Caco-2 (cell line): ENCODE data around the gene TEX55. TPM values are rescaled to one million over a fixed set of nuclear protein-coding genes. Genes with fewer than 3 reads are reported as not detected.
"Not testable (repeated sequence)": the region's sequence is repeated elsewhere in the genome, so short reads cannot be mapped to it uniquely, and the experiment has no call there.

Experiments used
- BruUV-seq: library from RNA; stranded (reverse); fragments of 400-500 nt; replicated peaks from 2 replicates; lab custom pipeline; 2021; lab: Mats Ljungman, UMichigan
- CTCF ChIA-PET: fragments of 300-600 bp; sonication (Branson Sonifier 250); formaldehyde crosslinking; loops from one replicate; lab custom pipeline; 2022; ENCODE audit warnings: antibody characterized with exemption; lab: Charles Lee
- POLR2A ChIA-PET: fragments of 300-600 bp; sonication (Branson Sonifier 250); formaldehyde crosslinking; loops from one replicate; lab custom pipeline; 2022; ENCODE audit warnings: antibody characterized with exemption; lab: Charles Lee
- DNase-seq, 2 experiments: peaks; one replicate each; pipeline versions ENCODE4 v3.0.0 to v3.0.0-alpha.2; 2020 to 2022
- H3K27me3 ChIP-seq: replicated peaks from 2 replicates; pipeline ENCODE4 v1.6.0; 2011; ENCODE audit warnings: low read length; ENCODE audit not compliant: control insufficient read depth, insufficient read depth
- H3K36me3 ChIP-seq: 2 replicates; pipeline ENCODE4 v1.5.1; 2011; ENCODE audit warnings: low read length; ENCODE audit not compliant: control insufficient read depth, insufficient read depth
- H3K4me1 ChIP-seq: fragments of 250-450 bp; sonication (Bioruptor Pico); 2 replicates; pipeline ENCODE4 v1.5.1; 2020; ENCODE audit warnings: mild to moderate bottlenecking
- H3K4me3 ChIP-seq: 2 replicates; pipeline ENCODE4 v1.5.1; 2011; ENCODE audit warnings: low read depth, mild to moderate bottlenecking, control low read depth, low read length
- H3K9me3 ChIP-seq: fragments of 250-450 bp; sonication (Bioruptor Pico); 2 replicates; pipeline ENCODE4 v1.5.1; 2020; ENCODE audit warnings: mild to moderate bottlenecking, moderate library complexity
- H3K27ac Mint-ChIP-seq: one replicate; pipeline ENCODE4 v1.8.0; 2022; ENCODE audit warnings: mixed read lengths; ENCODE audit not compliant: unreplicated experiment
- H3K27me3 Mint-ChIP-seq: one replicate; pipeline ENCODE4 v1.8.0; 2022; ENCODE audit warnings: mixed read lengths; ENCODE audit not compliant: insufficient read depth, unreplicated experiment
- H3K36me3 Mint-ChIP-seq: one replicate; pipeline ENCODE4 v1.8.0; 2022; ENCODE audit warnings: mild to moderate bottlenecking, mixed read lengths; ENCODE audit not compliant: insufficient read depth, unreplicated experiment
- H3K4me1 Mint-ChIP-seq: one replicate; pipeline ENCODE4 v1.8.0; 2022; ENCODE audit warnings: low read depth, mixed read lengths; ENCODE audit not compliant: unreplicated experiment
- H3K4me3 Mint-ChIP-seq: one replicate; pipeline ENCODE4 v1.8.0; 2022; ENCODE audit warnings: mild to moderate bottlenecking, moderate library complexity, mixed read lengths; ENCODE audit not compliant: unreplicated experiment
- H3K9me3 Mint-ChIP-seq: one replicate; pipeline ENCODE4 v1.8.0; 2022; ENCODE audit warnings: mixed read lengths; ENCODE audit not compliant: unreplicated experiment
- intact Hi-C: fragments of 100-400 bp; cut with micrococcal nuclease; formaldehyde crosslinking; loops from one replicate; pipeline ENCODE4 v1.10.0; 2022; ENCODE audit not compliant: unreplicated experiment
- total RNA-seq: library from RNA; stranded (reverse); gene quantifications from 2 replicates; pipeline ENCODE4 v1.2.3, GENCODE V29; 2022
- TF ChIP-seq, protein P1 (sequence below), 2 experiments: fragments of 200-600 bp in 1 of 2; IDR thresholded peaks; 1 replicate in 1 of 2; 2 replicates in 1 of 2; pipeline versions ENCODE4 v1.5.1 to v1.8.0; 2011 to 2022; ENCODE audit warnings: antibody characterized with exemption in 1 of 2, control low read depth in 1 of 2, inconsistent platforms in 1 of 2, low read depth in 1 of 2, low read length in 1 of 2, mild to moderate bottlenecking in 1 of 2, moderate library complexity in 1 of 2; ENCODE audit not compliant: insufficient read depth in 1 of 2, severe bottlenecking in 1 of 2, unreplicated experiment in 1 of 2

The TEX55 gene
- total RNA-seq, 1 experiment from 2014 or later, result not detected

GRCh38 chr3:119099785-119100184, 46.2 kb upstream of the TEX55 start:
- no peaks in the 10 kb centered on the region for H3K27me3 ChIP-seq
- no TSS peak for BruUV-seq
- ChIA-PET CTCF (interaction anchor here (4.1 kb wide), 1 partner anchor 216 kb away, joined by 50 read pairs; no protein-coding TSS in a partner anchor), POLR2A (no interaction called here)
- H3K4me3 ChIP-seq, result no peak overlapping the region
- no peak overlapping the region for H3K4me3 Mint-ChIP-seq
- intact Hi-C loops, result no loop called here
- H3K27me3 Mint-ChIP-seq, result peaks cover 7% of the 10 kb centered on the region
- no peaks in the 10 kb centered on the region for H3K4me1 ChIP-seq
- H3K4me1 Mint-ChIP-seq, result no peaks in the 10 kb centered on the region
- H3K36me3 ChIP-seq, result no peaks in the 10 kb centered on the region
- H3K36me3 Mint-ChIP-seq, result no peaks in the 10 kb centered on the region
- H3K9me3 ChIP-seq, result no peaks in the 10 kb centered on the region
- DNase-seq, result no peak
- H3K27ac Mint-ChIP-seq, result no peak overlapping the region
- H3K9me3 Mint-ChIP-seq, result no peaks in the 10 kb centered on the region
- TF ChIP-seq, protein P1, sequence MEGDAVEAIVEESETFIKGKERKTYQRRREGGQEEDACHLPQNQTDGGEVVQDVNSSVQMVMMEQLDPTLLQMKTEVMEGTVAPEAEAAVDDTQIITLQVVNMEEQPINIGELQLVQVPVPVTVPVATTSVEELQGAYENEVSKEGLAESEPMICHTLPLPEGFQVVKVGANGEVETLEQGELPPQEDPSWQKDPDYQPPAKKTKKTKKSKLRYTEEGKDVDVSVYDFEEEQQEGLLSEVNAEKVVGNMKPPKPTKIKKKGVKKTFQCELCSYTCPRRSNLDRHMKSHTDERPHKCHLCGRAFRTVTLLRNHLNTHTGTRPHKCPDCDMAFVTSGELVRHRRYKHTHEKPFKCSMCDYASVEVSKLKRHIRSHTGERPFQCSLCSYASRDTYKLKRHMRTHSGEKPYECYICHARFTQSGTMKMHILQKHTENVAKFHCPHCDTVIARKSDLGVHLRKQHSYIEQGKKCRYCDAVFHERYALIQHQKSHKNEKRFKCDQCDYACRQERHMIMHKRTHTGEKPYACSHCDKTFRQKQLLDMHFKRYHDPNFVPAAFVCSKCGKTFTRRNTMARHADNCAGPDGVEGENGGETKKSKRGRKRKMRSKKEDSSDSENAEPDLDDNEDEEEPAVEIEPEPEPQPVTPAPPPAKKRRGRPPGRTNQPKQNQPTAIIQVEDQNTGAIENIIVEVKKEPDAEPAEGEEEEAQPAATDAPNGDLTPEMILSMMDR (IDR thresholded peaks at IDR 0.05; ENCODE audit: insufficient read depth in 1 of 2, low read depth in 1 of 2, low read length in 1 of 2, severe bottlenecking in 1 of 2, unreplicated experiment in 1 of 2), result no peak

- no peak overlapping the region for H3K4me3 Mint-ChIP-seq
- Histone ChIP-seq H3K4me3 (no peak overlapping the region), H3K27me3 (no peaks in the 10 kb centered on the region), H3K4me1 (no peaks in the 10 kb centered on the region), H3K36me3 (no peaks in the 10 kb centered on the region), H3K9me3 (no peaks in the 10 kb centered on the region)
- no peaks in the 10 kb centered on the region for H3K9me3 Mint-ChIP-seq
- H3K4me1 Mint-ChIP-seq, result no peaks in the 10 kb centered on the region
- CTCF ChIA-PET, result no interaction called here
- no peak for DNase-seq
- POLR2A ChIA-PET, result no interaction called here
- intact Hi-C loops, result no loop called here
- BruUV-seq, result no TSS peak
- TF ChIP-seq, protein P1 (IDR thresholded peaks at IDR 0.05; ENCODE audit: insufficient read depth in 1 of 2, low read depth in 1 of 2, low read length in 1 of 2, severe bottlenecking in 1 of 2, unreplicated experiment in 1 of 2), result no peak
- no peaks in the 10 kb centered on the region for H3K36me3 Mint-ChIP-seq
- H3K27ac Mint-ChIP-seq, result no peak overlapping the region
- peaks cover 7% of the 10 kb centered on the region for H3K27me3 Mint-ChIP-seq
Observed at GRCh38 chr3:119104031-119104430, 41.9 kb upstream of the TEX55 start.

GRCh38 chr3:119118330-119118729, 27.6 kb upstream of the TEX55 start:
- H3K4me3 Mint-ChIP-seq, H3K4me1 ChIP-seq, H3K27me3 Mint-ChIP-seq, CTCF ChIA-PET, POLR2A ChIA-PET, H3K27ac Mint-ChIP-seq, H3K9me3 ChIP-seq, intact Hi-C loops, H3K27me3 ChIP-seq, BruUV-seq, H3K36me3 ChIP-seq, H3K36me3 Mint-ChIP-seq, H3K4me3 ChIP-seq, H3K4me1 Mint-ChIP-seq, DNase-seq: not testable (repeated sequence)
- H3K9me3 Mint-ChIP-seq, result peaks cover 50% of the 10 kb centered on the region

DNA sequence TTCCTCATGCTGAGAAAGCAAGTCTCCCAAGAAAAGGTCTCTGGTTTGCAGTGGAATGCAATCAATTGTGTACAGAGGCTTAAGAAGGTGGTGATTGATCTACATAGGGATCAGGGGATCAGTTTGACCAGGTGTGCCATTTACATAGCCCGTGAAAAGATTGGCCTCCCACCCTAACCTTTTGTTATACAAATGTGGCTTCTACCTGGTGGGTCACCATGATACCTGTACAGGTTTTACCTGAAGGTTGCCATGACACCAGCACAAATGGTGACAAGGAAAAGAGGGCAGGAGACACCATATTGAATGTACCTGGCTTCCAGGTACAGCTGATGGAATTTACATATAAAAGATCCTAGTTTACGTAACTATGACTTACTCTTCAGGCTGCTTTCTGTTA, 25.5 kb upstream of the TEX55 start:
- DNase-seq, result no peak
- H3K27me3 ChIP-seq, result no peaks in the 10 kb centered on the region
- POLR2A ChIA-PET, result no interaction called here
- Mint-ChIP-seq H3K36me3 (no peaks in the 10 kb centered on the region), H3K9me3 (peaks cover 38% of the 10 kb centered on the region), H3K27ac (no peak overlapping the region), H3K4me3 (no peak overlapping the region), H3K27me3 (no peaks in the 10 kb centered on the region), H3K4me1 (no peaks in the 10 kb centered on the region)
- no peak overlapping the region for H3K4me3 ChIP-seq
- intact Hi-C loops, result no loop called here
- BruUV-seq, result no TSS peak
- no peaks in the 10 kb centered on the region for H3K9me3 ChIP-seq
- H3K36me3 ChIP-seq, result no peaks in the 10 kb centered on the region
- CTCF ChIA-PET, result no interaction called here
- TF ChIP-seq, protein P1 (IDR thresholded peaks at IDR 0.05; ENCODE audit: insufficient read depth in 1 of 2, low read depth in 1 of 2, low read length in 1 of 2, severe bottlenecking in 1 of 2, unreplicated experiment in 1 of 2), result no peak
- H3K4me1 ChIP-seq, result no peaks in the 10 kb centered on the region
